IMR-90 (cell line): ENCODE measurements around the gene THRB. TPM values are rescaled to one million over a fixed set of nuclear protein-coding genes. Genes with fewer than 3 reads are reported as not detected.

ENCODE experiments used
- ATAC-seq: fragments of 200-7000 bp; cut with Tn5 transposase; 2 replicates; pipeline ENCODE4 v1.9.1; 2020; ENCODE audit warnings: low read depth, mild to moderate bottlenecking, moderate library complexity
- BruUV-seq: library from RNA; stranded (reverse); fragments of 400-500 nt; replicated peaks from 2 replicates; lab custom pipeline; 2021; lab: Mats Ljungman, UMichigan
- CTCF ChIA-PET: fragments of 300-600 bp; formaldehyde crosslinking; extraction: SDS; loops from one replicate; lab custom pipeline; 2021; ENCODE audit warnings: antibody characterized with exemption; lab: Yijun Ruan, JAX
- POLR2A ChIA-PET: fragments of 300-600 bp; sonication (Branson Sonifier 250); formaldehyde crosslinking; loops from one replicate; lab custom pipeline; 2022; ENCODE audit warnings: antibody characterized with exemption; ENCODE audit not compliant: unreplicated experiment; lab: Charles Lee
- DNase-seq: peaks from one replicate; pipeline ENCODE4 v3.0.0; 2013
- H2AFZ ChIP-seq: replicated peaks from 2 replicates; pipeline ENCODE3; 2013; ENCODE audit warnings: low read length, mild to moderate bottlenecking; ENCODE audit not compliant: poor library complexity
- H2AK5ac ChIP-seq: 2 replicates; pipeline ENCODE4 v1.6.1; 2013; ENCODE audit warnings: low read depth, low read length, inconsistent platforms
- H2AK9ac ChIP-seq: replicated peaks from 2 replicates; pipeline ENCODE3; 2013; ENCODE audit warnings: mild to moderate bottlenecking, low read depth, low read length, moderate library complexity; ENCODE audit not compliant: poor library complexity
- H2BK120ac ChIP-seq: 2 replicates; pipeline ENCODE4 v1.6.1; 2013; ENCODE audit warnings: low read depth, low read length, inconsistent platforms
- H2BK15ac ChIP-seq: 3 replicates; pipeline ENCODE4 v1.6.1; 2013; ENCODE audit warnings: low read depth, low read length, inconsistent platforms
- H2BK20ac ChIP-seq: 2 replicates; pipeline ENCODE4 v1.6.1; 2013; ENCODE audit warnings: low read depth, mild to moderate bottlenecking, inconsistent platforms, low read length, moderate library complexity
- H2BK5ac ChIP-seq: 2 replicates; pipeline ENCODE4 v1.6.1; 2013; ENCODE audit warnings: mild to moderate bottlenecking, low read depth, low read length, inconsistent platforms; ENCODE audit not compliant: poor library complexity, severe bottlenecking
- H3K14ac ChIP-seq: replicated peaks from 2 replicates; pipeline ENCODE4 v1.6.1; 2013; ENCODE audit warnings: low read depth, low read length, inconsistent platforms
- H3K18ac ChIP-seq: 2 replicates; pipeline ENCODE4 v1.6.1; 2013; ENCODE audit warnings: low read depth, low read length, control low read depth
- H3K23ac ChIP-seq: 2 replicates; pipeline ENCODE4 v1.6.1; 2013; ENCODE audit warnings: low read depth, low read length, inconsistent platforms
- H3K27ac ChIP-seq: 2 replicates; pipeline ENCODE4 v1.5.1; 2013; ENCODE audit warnings: mild to moderate bottlenecking, control low read depth, low read length; ENCODE audit not compliant: insufficient read depth
- H3K27me3 ChIP-seq: 2 replicates; pipeline ENCODE4 v1.6.1; 2013; ENCODE audit warnings: low read length; ENCODE audit not compliant: control insufficient read depth, insufficient read depth
- H3K36me3 ChIP-seq: 2 replicates; pipeline ENCODE4 v1.6.1; 2013; ENCODE audit warnings: low read length, mixed read lengths; ENCODE audit not compliant: control insufficient read depth, insufficient read depth
- H3K4ac ChIP-seq: 2 replicates; pipeline ENCODE4 v1.6.1; 2013; ENCODE audit warnings: low read depth, low read length, inconsistent platforms
- H3K4me1 ChIP-seq: 2 replicates; pipeline ENCODE4 v1.6.1; 2013; ENCODE audit warnings: low read length, mixed read lengths; ENCODE audit not compliant: control insufficient read depth, insufficient read depth
- H3K4me2 ChIP-seq: 2 replicates; pipeline ENCODE4 v1.6.1; 2013; ENCODE audit warnings: low read depth, mild to moderate bottlenecking, control low read depth, low read length, moderate library complexity
- H3K4me3 ChIP-seq: 2 replicates; pipeline ENCODE4 v1.5.1; 2013; ENCODE audit warnings: low read depth, mild to moderate bottlenecking, control low read depth, low read length, moderate library complexity; ENCODE audit not compliant: insufficient read depth
- H3K56ac ChIP-seq: 2 replicates; pipeline ENCODE4 v1.6.1; 2013; ENCODE audit warnings: low read length, inconsistent platforms; ENCODE audit not compliant: insufficient read depth; ENCODE audit errors: extremely low read depth
- H3K79me1 ChIP-seq, 2 experiments: 2 replicates each; pipeline ENCODE4 v1.6.1; 2013; ENCODE audit warnings: low read length in 2 of 2, inconsistent platforms in 1 of 2, low read depth in 1 of 2
- H3K9ac ChIP-seq: 2 replicates; pipeline ENCODE4 v1.6.1; 2013; ENCODE audit warnings: low read depth, low read length, control low read depth
- H3K9me1 ChIP-seq: 2 replicates; pipeline ENCODE4 v1.6.1; 2013; ENCODE audit warnings: low read length, inconsistent platforms; ENCODE audit not compliant: insufficient read depth
- H3K9me3 ChIP-seq: 2 replicates; pipeline ENCODE4 v1.6.1; 2013; ENCODE audit warnings: low read length; ENCODE audit not compliant: control insufficient read depth, insufficient read depth
- H4K20me1 ChIP-seq: 2 replicates; pipeline ENCODE4 v1.6.1; 2013; ENCODE audit warnings: low read length, inconsistent platforms; ENCODE audit not compliant: insufficient read depth
- H4K5ac ChIP-seq: 2 replicates; pipeline ENCODE4 v1.6.1; 2013; ENCODE audit warnings: mild to moderate bottlenecking, low read depth, low read length, control low read depth
- H4K8ac ChIP-seq, 2 experiments: 2 replicates each; pipeline ENCODE4 v1.6.1; 2013; ENCODE audit warnings: low read depth in 2 of 2, low read length in 2 of 2, control low read depth in 1 of 2, inconsistent platforms in 1 of 2
- H4K91ac ChIP-seq: 2 replicates; pipeline ENCODE4 v1.6.1; 2013; ENCODE audit warnings: low read depth, low read length, inconsistent platforms; ENCODE audit not compliant: insufficient read depth
- BHLHE40 ChIP-seq: fragments of 150-350 bp; IDR thresholded peaks from 2 replicates; pipeline ENCODE4 v1.6.1; 2016; ENCODE audit warnings: mild to moderate bottlenecking, low read depth, low read length
- CEBPB ChIP-seq: IDR thresholded peaks from 2 replicates; pipeline ENCODE4 v1.6.1; 2012; ENCODE audit warnings: low read depth, low read length, improper control_type of control experiment
- CHD1 ChIP-seq: IDR thresholded peaks from 2 replicates; pipeline ENCODE4 v1.6.1; 2012; ENCODE audit warnings: low read depth, low read length, improper control_type of control experiment
- FOS ChIP-seq: fragments of 150-350 bp; IDR thresholded peaks from 2 replicates; pipeline ENCODE4 v1.6.1; 2016; ENCODE audit warnings: low read depth, low read length
- MAFK ChIP-seq: IDR thresholded peaks from 2 replicates; pipeline ENCODE4 v1.6.1; 2012; ENCODE audit warnings: low read depth, low read length, improper control_type of control experiment
- MAZ ChIP-seq: IDR thresholded peaks from 2 replicates; pipeline ENCODE4 v1.6.1; 2012; ENCODE audit warnings: low read depth, mild to moderate bottlenecking, low read length, improper control_type of control experiment, moderate library complexity, borderline replicate concordance
- MXI1 ChIP-seq: IDR thresholded peaks from 2 replicates; pipeline ENCODE4 v1.6.1; 2012; ENCODE audit warnings: low read depth, mild to moderate bottlenecking, low read length, moderate library complexity, borderline replicate concordance
- NFE2L2 ChIP-seq: fragments of 150-350 bp; IDR thresholded peaks from 2 replicates; pipeline ENCODE4 v1.6.1; 2016; ENCODE audit warnings: low read depth, mild to moderate bottlenecking, low read length
- RAD21 ChIP-seq: IDR thresholded peaks from 2 replicates; pipeline ENCODE4 v1.6.1; 2012; ENCODE audit warnings: low read length, improper control_type of control experiment
- RCOR1 ChIP-seq: IDR thresholded peaks from 2 replicates; pipeline ENCODE4 v1.6.1; 2012; ENCODE audit warnings: mild to moderate bottlenecking, low read length, improper control_type of control experiment; ENCODE audit not compliant: insufficient replicate concordance
- RFX5 ChIP-seq: IDR thresholded peaks from 2 replicates; pipeline ENCODE4 v1.8.0; 2012; ENCODE audit warnings: low read depth, mild to moderate bottlenecking, low read length, moderate library complexity
- SMC3 ChIP-seq: fragments of 150-350 bp; IDR thresholded peaks from 2 replicates; pipeline ENCODE4 v1.6.1; 2016; ENCODE audit warnings: low read depth, mild to moderate bottlenecking, antibody characterized with exemption, low read length, moderate library complexity
- WGBS, 2 experiments: methylation state at CpG; one replicate each; pipeline versions ENCODE4 v1.1.5 to v1.1.7; 2013; ENCODE audit warnings: missing lambda C conversion rate in 2 of 2; ENCODE audit not compliant: insufficient read length in 1 of 2; ENCODE audit errors: extremely low coverage in 2 of 2; 5-methylcytosine and 5-hydroxymethylcytosine counted together
- dilution Hi-C: fragments of 300-500 bp; cut with HindIII; formaldehyde crosslinking; loops from one replicate; pipeline ENCODE4 v1.14.3; 2018; ENCODE audit warnings: low sequenced_read_pairs; ENCODE audit not compliant: unreplicated experiment
- in situ Hi-C: fragments of 300-500 bp; cut with MboI; formaldehyde crosslinking; loops from 3 replicates; pipeline ENCODE4 v1.14.3; 2019; ENCODE audit warnings: low sequenced_read_pairs, inconsistent platforms, mixed read lengths
- intact Hi-C: fragments of 100-400 bp; cut with micrococcal nuclease; formaldehyde crosslinking; loops from 2 replicates; pipeline ENCODE4 v1.10.0; 2022
- polyA plus RNA-seq, 3 experiments: library from polyadenylated mRNA; depleted of rRNA; stranded (reverse); fragments of >200 nt; gene quantifications; 2 replicates each; pipeline ENCODE4 v1.2.3, GENCODE V29; 2012; ENCODE audit warnings: low replicate concordance in 1 of 3
- total RNA-seq: library from RNA; depleted of rRNA; stranded (reverse); fragments of >200 nt; gene quantifications from 2 replicates; pipeline ENCODE4 v1.2.3, GENCODE V29; 2012
- TF ChIP-seq, protein P1 (sequence below): fragments of 150-350 bp; IDR thresholded peaks from 2 replicates; pipeline ENCODE4 v1.6.1; 2016; ENCODE audit warnings: low read depth, mild to moderate bottlenecking, low read length, moderate library complexity, borderline replicate concordance
- TF ChIP-seq, protein P2 (sequence below): conservative IDR thresholded peaks from 2 replicates; pipeline ENCODE4 v1.5.1; 2012; ENCODE audit warnings: mild to moderate bottlenecking, low read depth, low read length, improper control_type of control experiment

THRB gene
- total and polyA plus RNA-seq, 2 of the 4 experiments (the other 2 are of a cell fraction) = under 0.01 TPM; not detected in 1

- TF ChIP-seq MXI1 = no peak
Observed at GRCh38 chr3:24487325-24488262, 7.1 kb downstream of the THRB start (continued).

DNA sequence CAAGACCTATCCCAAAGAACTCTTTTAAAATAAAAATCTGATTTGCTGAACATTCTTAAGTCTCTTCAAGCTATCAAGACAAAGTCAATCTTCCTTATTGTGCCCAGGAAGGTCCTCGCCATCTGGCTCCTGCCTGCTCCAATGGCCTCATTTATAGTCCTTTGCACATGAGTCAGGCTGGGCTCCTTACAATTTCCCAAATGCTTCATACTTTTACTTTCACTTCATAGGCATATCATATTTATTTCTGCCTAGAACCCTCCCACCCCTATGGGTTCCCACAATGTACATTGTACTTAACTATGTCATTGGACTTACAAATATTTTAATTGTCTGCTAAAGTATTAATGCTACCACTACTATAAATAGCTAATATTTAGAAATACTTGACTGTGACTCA, 9.1 kb downstream of the THRB start:
- Histone ChIP-seq H3K18ac (no peak overlapping the region), H3K4ac (no peak overlapping the region), H4K5ac (no peak overlapping the region), H3K9ac (no peak overlapping the region), H2AFZ (no peak overlapping the region), H2BK20ac (no peak overlapping the region), H3K23ac (no peak overlapping the region), H3K27ac (no peak overlapping the region), H3K9me1 (no peaks in the 10 kb centered on the region), H2BK5ac (no peak overlapping the region), H2BK120ac (no peak overlapping the region), H3K4me1 (no peaks in the 10 kb centered on the region), H4K20me1 (no peaks in the 10 kb centered on the region), H2AK9ac (no peak overlapping the region), H3K4me2 (no peak overlapping the region), H3K9me3 (no peaks in the 10 kb centered on the region), H3K27me3 (no peaks in the 10 kb centered on the region), H3K79me1 (no peaks in the 10 kb centered on the region), H4K8ac (no peak overlapping the region), H2AK5ac (no peak overlapping the region), H3K56ac (no peak overlapping the region), H3K36me3 (no peaks in the 10 kb centered on the region), H3K4me3 (no peak overlapping the region), H4K91ac (no peak overlapping the region), H3K14ac (no peak overlapping the region), H2BK15ac (no peak overlapping the region)
- in situ Hi-C loops = no loop called here
- no peak for DNase-seq
- ATAC-seq = no peak
- dilution Hi-C loops = no loop called here
- intact Hi-C loops = no loop called here
- ChIA-PET POLR2A (no interaction called here), CTCF (no interaction called here)
- 80% methylated on average over 1 of the region's 1 CpG; no CpG with 5 or more reads in 1 of the 2 experiments for WGBS, 2 experiments
- BruUV-seq = no TSS peak
- TF ChIP-seq MAZ (no peak), SMC3 (no peak), MXI1 (no peak), CEBPB (no peak), RAD21 (no peak), FOS (no peak), RCOR1 (no peak), RFX5 (no peak), NFE2L2 (no peak), CHD1 (no peak), BHLHE40 (no peak), MAFK (no peak)
- TF ChIP-seq, protein P1, sequence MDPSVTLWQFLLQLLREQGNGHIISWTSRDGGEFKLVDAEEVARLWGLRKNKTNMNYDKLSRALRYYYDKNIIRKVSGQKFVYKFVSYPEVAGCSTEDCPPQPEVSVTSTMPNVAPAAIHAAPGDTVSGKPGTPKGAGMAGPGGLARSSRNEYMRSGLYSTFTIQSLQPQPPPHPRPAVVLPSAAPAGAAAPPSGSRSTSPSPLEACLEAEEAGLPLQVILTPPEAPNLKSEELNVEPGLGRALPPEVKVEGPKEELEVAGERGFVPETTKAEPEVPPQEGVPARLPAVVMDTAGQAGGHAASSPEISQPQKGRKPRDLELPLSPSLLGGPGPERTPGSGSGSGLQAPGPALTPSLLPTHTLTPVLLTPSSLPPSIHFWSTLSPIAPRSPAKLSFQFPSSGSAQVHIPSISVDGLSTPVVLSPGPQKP = no peak
- TF ChIP-seq, protein P2, sequence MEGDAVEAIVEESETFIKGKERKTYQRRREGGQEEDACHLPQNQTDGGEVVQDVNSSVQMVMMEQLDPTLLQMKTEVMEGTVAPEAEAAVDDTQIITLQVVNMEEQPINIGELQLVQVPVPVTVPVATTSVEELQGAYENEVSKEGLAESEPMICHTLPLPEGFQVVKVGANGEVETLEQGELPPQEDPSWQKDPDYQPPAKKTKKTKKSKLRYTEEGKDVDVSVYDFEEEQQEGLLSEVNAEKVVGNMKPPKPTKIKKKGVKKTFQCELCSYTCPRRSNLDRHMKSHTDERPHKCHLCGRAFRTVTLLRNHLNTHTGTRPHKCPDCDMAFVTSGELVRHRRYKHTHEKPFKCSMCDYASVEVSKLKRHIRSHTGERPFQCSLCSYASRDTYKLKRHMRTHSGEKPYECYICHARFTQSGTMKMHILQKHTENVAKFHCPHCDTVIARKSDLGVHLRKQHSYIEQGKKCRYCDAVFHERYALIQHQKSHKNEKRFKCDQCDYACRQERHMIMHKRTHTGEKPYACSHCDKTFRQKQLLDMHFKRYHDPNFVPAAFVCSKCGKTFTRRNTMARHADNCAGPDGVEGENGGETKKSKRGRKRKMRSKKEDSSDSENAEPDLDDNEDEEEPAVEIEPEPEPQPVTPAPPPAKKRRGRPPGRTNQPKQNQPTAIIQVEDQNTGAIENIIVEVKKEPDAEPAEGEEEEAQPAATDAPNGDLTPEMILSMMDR = no peak
